Stimulated activated CD4-positive, alpha-beta T cell treated with anti-CD3 and anti-CD28 coated beads, TNF-alpha, amount 100 ng/mL, for 48 hours (primary cell): ENCODE measurements around the gene FABP6.
"Not testable (repeated sequence)": the region's sequence is repeated elsewhere in the genome, so short reads cannot be mapped to it uniquely, and the experiment has no call there.

ENCODE experiments used
- DNase-seq, 3 donors: peaks; one replicate each; pipeline ENCODE4 v3.0.0-alpha.2; 2020; ENCODE audit warnings: low read depth in 3 of 3

Gene FABP6, protein sequence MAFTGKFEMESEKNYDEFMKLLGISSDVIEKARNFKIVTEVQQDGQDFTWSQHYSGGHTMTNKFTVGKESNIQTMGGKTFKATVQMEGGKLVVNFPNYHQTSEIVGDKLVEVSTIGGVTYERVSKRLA

DNA sequence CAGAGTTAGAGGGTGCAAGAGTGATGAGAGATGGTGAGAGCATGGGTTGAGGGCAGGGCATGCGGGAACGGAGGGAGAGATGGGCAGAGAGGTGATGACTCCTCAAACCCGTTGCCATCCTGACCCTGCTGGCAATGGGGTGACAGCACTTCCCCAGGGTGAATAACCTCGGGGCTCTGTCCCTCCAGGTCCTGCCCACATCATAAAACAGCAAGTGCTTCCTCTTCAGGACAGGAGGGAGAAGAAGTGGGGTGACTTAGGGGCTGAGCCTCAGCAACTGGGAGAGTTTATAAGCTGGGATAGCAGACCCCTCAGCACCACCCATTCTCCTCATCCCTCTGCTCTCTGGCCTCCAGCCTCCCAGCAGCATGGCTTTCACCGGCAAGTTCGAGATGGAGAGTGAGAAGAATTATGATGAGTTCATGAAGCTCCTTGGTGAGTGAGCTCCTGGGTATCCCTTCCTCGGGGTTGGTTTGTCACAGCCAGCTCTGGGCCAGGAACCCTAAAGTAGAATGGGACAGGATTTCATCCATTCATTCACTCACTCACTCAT, at the start of gene FABP6:
Gene FABP6, plus strand, starts transcription at position 317 of the 553 bp plus-strand sequence. Its CDS starts 52 bp downstream, at position 369.
- no peak for DNase-seq

DNA sequence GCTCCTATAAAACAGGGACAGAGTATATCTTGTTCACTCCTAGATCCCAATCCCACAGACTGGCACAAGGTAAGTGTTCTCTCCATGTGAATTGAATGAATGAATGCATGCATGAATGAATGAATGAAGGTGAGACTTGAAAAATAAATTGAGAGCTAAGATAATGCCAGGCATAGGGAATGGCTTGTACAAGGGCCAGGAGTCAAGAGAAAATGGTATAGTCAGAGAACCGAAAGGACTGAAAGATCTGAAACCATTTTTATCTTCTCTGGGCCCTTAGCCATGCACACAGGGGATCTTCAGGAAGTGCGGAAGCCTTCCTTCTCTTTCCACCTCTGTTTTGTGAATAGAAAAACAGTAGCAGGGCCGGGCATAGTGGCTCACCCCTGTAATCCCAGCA, 48.4 kb upstream of the FABP6 start:
- no peak for DNase-seq

DNA sequence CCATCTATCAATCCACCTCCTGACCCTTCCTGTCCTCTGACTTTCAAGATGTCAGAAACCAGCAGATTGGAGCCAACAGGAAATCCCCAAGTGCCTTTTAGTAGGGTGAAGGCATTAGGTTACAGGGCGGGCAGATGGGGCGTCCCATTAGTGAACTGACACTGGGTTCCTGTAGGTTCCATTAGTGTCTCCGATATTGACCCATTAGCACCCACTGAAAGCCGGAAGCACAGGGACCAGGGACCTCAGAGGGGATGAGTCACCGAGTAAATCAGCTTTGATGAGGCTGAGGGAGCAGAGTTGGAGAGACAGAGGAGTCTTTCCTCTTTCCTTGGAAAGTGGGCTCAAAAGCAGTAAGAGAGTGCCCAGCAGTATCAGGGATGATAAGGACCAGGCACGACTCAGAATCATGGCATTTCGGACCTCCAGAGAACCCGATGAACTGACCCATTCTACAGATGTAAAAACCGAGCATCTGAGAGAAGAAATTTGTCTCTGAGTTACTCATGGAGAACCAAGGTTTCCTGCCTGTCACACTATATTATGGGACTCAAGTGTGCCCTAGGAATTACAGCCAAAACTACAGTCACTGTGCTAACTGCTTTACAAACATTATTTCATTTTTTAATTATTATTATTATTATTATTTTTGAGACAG, 47.2 kb upstream of the FABP6 start:
- DNase-seq = no peak

DNA sequence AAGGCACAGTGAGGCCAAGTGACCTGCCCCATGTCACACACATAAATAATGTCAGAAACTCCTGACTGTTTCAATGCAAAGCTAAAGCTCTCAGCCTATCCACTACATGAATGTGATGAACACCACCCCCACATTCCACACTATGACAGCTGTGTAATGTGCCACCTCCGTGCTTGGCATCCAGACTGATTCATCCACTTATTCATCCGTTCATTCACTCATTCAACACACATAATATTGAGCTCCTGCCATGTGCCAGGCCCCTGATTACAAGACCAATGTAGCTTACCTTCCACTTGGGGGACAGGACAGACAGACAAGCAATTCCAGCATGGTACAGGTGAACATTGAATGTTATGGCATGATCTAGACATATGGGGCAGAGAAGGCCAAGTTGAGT, 46.2 kb upstream of the FABP6 start:
- no peak for DNase-seq

DNA sequence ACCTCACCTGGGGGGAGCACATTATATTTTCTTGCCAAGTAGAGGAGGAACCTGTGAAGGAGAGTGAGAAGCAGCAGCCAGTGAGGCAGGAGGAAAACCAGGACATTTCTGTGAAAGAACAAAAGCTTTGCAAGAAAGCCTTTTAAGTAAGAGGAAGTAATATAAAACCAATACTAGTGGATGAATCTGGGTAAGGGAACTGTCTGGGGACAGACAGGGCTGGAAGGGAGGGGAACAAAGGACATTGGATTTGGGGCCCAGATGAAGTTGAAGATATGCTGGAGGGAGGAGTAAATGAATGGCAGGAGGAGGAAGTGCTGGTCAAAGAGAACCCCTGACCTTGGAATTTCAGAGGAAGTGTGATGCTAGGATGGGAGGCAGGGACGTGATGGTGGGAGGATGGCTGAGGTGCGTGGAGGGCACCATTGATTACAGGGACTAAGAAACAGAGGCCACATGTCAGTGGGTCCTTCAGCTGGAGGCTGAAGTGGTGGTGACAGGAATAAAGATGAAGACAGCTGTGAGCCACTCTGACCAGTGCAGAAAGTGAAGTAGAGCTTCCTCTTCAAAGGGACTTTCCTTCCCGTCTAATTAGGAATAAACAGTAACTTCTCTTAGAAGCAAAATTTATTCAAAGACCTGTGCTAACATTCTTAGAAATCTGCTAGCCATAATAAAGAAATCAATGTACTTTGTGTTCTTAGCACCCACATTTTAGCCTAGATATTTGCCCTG, 43.5 kb upstream of the FABP6 start:
- no peak for DNase-seq

DNA sequence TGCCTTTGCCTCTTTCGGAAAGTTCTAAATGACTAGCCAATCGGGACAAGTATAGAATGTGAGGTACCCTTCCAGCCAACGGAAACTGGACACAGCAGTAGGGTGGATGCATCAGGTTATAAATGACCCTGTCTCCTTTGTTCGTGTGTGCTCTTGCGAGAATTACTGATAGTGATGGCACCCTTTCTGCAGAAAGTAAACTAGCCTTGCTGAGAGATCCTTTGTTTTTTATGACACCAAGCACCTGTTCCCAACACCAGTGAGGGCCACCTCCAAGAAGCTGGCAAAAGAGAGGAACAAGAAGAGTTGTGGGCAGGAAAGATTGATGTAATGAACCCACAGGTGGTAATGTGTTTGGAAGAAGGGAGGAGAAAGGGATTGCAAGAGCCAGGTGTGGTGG, 42.8 kb upstream of the FABP6 start:
- DNase-seq = no peak

DNA sequence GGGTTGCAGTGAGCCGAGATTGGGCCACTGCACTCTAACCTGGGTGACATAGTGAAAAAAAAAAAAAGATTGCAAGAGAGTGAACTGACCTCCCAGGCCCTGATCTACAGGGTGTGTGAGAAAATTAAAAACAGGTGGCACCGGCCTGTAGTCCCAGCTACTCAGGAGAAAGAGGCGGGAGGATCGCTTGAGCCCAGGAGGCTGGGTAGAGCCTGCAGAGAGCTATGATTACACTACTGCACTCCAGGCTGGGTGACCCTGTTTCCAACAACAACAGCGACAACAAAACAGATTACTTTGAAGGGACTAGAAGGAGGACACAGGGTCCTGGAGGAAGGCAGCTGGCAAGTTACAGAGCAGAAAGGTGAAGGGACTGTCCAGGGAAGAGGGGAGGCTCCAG, 42.2 kb upstream of the FABP6 start:
- no peak for DNase-seq

DNA sequence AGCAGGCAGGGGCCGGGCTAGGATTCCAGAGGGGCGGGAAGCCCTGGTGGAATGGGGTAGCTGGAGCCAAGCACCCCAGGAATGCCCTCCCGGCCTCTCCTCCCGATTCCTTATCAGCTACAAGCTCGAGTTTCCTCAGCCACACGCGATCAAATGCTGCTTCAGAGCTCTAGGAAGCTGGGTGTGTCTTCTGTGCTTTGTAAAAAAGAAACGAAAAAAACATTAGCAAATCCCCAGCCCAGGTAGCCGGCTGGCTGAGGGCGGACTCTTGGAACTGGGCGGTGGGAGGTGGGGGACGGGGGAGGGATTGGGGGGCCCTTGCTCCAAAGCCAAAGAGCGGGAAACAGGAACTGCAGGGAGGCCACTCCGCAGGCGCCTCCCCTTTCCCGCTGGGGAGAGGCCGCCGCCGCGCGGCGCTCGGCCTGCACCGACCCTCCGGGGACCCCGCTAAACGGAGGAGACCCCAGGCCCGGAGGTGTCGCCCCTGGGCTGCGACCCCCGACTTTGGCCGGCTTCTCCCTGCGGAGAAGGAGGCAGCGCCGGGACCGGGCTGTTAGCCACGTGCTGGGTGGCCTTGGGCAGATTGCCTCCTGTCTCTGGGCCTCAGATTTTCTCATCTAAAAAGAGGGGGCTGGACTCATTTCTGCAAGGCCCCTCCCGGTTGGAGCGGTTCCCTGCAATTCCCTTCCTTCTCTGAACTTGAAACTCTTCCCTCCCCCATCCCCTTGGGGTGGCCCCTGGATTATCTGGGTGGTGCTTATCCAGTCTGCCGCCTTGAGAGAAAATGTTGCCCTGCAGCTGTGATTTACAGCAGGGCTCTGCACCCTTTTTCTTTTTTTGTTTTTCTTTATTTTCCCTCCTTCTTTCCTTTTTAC, 40.9 kb upstream of the FABP6 start:
- DNase-seq = no peak

DNA sequence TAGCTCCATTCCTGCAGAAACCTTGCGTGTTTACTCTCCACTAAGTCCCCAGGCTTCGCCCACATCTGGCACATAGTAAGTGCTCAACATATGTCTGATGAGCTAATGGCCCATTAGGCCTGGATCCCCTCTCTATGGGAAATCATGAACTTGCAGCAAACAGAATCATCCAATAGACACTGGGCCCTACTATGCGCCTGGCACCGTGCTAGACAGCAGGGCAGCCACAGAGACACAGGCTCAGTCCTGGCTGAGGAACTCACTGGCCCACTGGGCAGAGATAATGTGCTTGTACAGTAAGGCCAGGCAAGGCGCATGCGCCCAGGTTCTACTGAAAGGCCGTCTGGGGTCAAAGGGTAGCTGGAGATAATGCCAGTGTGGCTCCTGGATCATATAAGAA, 36.9 kb upstream of the FABP6 start:
- no peak for DNase-seq

DNA sequence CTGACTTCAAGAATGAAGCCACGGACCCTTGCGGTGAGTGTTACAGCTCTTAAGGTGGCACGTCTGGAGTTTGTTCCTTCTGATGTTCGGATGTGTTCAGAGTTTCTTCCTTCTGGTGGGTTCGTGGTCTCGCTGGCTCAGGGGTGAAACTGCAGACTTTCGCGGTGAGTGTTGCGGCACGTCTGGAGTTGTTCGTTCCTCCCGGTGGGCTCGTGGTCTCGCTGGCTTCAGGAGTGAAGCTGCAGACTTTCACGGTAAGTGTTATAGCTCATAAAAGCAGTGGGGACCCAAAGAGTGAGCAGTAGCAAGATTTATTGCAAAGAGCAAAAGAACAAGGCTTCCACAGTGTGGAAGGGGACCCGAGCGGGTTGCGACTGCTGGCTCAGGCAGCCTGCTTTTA, 36.2 kb upstream of the FABP6 start:
- DNase-seq = not testable (repeated sequence)

DNA sequence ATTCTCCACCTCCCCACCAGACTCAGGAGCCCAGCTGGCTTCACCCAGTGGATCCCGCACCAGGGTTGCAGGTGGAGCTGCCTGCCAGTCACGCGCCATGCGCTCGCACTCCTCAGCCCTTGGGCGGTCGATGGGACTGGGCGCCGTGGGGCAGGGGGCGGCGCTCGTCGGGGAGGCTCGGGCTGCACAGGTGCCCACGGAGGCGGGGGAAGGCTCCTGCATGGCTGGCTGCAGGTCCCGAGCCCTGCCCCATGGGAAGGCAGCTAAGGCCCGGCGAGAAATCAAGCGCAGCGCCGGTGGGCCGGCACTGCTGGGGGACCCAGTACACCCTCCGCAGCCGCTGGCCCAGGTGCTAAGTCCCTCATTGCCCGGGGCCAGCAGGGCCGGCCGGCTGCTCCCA, 35.5 kb upstream of the FABP6 start:
- not testable (repeated sequence) for DNase-seq

DNA sequence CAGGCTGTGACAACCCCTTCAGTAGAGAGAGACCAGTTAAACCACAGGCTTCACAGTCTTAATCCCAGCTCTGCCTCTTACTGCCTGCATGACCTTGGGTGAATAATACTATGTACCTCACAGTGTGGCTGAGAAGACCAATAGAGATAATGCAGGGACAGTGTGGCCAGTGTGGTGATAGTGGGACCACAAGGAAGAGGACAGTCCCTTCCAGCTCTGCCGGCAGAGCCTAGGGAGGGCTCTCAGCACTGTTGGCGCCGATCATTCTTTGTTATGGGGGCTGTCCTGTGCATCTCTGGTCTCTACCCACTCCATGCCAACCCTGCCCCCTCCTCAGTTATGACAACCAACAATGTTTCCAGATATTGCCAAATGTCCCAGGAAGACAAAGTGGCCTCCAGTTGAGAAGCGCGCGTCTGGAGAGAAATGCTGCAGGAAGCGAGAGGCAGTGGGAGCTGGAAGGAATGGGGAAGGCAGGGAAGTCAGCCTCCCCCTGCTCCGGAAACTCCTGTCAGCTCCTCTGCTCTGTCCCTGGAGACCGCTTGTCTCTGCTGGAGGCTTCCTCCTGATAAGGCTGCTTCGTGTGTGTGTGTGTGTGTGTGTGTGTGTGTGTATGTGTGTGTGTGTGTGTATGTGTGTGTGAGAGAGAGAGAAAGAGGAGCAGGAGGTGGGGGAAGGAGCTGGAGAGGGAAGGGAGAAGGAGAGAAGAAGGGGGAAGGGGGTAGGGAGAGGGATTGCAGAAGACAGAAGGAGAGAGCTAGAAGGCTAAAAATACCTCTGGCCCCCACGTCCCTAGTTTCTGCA, 31.8 kb upstream of the FABP6 start:
- no peak for DNase-seq

DNA sequence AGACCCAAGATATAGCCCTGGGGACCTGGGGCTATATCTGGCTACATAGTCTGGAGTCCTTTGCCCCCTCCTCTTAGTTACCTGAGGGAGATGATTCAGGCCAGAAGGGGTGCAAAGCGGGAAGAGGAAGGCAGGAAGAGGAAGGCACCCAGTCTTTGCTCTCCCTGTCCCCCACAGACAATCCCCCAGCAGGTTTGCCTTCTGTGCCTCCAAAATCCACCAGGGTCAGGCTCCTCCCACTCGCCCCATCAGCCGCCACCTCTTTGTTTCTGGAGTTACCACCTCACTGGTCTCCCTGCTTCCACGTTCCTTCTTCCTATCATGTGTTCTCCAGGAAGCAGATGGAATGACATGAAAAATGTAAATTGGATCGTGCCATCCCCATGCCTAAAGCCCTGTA, 31.2 kb upstream of the FABP6 start:
- no peak for DNase-seq

DNA sequence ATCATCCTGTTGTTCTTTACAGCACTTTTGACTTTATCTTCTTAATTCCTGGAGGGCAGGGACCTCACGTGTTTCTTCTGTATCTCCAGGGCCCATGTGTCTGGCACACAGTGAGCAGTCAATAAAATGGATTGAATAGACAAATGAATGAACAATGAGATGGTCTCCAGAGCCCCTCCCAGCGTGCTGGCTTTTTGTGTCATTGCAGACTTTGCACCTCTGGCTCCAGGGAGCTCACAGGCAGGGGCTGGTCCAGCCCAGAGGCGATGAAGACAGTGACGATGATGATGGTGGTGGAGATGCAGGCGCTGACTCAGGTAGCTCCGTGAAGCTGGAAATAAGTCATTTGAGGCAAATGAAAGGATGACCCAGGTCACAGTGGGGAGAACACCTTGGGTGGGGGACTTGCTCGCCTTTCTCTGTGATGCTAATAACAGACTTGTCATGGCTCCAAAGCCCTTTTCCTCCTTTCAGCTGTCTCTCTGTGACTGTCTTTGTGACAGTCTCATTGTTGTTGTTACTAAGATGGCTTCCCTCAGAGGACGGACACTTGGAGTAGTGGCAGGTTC, 30.4 kb upstream of the FABP6 start:
- no peak for DNase-seq

DNA sequence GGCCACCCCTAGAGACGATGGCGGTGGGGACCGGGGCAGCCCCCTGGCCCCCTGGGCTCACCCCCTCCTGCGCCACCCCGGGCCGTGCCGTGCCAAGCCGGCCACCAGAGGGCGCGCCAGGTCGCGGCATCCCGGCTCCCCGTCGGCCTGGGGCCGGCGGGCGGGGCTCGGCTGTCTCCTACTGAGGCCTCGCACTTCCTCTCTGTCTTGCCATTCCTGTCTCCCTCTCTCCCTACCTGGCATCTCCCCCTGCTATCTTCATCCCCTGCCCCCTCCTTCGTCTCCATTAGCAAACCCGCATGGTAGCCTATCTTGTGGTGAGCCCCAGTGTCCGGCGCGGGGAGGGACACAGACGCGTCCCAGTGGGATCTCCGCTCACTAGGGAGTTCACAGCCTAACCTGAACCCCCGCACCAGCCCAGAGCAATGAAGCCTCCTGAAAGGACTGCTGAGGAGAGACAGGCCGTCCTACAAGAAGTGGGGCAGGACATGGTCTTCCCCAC, 29.8 kb upstream of the FABP6 start:
- DNase-seq = peak; percentile 30 to 70 (median 55)

DNA sequence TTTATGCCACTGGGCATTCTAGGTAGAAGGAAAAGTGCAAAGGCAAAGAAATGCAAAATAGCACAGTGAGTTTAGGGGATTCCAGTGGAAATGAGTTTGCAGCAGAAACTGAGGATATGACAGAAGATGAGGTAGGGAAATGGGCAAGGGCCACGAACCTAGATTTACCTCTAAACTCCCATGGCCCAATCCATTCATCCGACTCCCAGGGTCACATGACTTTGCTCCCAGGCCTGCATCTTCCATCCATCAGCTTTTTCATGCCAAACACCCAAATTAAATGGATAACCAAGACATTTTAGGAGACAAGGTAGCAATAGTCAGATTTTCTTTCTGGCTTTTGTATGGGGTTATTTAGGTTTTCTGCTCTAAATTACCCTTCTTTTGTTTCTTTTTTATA, 22.2 kb upstream of the FABP6 start:
- no peak for DNase-seq

DNA sequence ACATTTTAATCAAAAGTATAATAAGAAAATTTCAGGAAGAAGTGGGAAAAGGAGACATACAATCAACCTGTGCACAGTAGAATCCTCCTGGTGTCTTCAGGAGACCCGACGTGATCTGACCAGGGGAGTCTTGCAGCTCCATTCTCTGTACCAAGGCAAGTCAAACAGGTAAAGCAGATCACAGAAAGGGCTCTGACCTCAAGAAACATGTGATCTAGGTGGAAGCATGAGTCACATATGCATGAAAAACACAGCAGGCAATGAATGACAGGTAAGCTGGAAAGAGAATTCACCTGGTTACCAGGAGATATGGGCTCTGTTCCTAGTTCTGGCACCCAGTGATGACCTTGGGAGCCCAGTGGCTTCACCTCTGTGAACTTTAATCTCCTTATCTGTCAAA, 19.4 kb upstream of the FABP6 start:
- DNase-seq = no peak

DNA sequence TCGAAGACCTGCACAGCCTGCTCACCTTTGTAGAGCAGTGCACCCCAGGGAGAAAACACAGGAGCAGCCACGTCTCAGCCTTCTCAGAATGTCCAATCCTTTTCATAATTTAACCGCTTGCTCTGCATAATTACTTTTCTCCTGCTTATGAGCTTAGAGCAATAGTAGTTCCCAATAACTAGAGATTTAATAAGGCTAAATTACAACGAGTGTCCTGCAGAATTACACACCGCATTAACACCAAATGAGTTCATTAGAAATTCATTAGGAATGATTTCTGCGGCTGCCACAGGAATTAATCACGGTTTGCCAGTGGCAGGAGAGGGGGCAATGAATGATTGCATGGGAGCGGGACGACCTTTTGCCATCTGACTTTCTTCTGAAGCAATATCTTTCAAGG, 18.7 kb upstream of the FABP6 start:
- no peak for DNase-seq

DNA sequence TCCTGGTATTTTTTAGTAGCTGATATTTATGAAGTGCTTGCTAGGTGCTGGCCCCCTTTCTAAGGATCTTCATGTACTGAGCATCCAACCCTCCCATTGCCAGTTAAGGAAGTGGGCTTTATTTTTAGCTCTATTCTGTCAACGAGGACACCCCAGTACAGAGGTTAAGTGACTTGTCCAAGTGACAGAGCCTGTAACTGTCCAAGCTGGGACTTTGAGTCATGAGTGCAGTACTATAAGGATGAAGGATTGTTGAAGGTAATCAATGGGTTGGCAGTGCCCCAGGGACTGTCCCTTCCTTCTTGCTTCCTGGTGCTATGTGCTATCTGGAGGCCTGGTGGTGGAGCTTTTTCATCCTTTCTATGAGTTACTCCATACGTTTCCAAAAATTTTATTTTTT, 18.0 kb upstream of the FABP6 start:
- no peak for DNase-seq

DNA sequence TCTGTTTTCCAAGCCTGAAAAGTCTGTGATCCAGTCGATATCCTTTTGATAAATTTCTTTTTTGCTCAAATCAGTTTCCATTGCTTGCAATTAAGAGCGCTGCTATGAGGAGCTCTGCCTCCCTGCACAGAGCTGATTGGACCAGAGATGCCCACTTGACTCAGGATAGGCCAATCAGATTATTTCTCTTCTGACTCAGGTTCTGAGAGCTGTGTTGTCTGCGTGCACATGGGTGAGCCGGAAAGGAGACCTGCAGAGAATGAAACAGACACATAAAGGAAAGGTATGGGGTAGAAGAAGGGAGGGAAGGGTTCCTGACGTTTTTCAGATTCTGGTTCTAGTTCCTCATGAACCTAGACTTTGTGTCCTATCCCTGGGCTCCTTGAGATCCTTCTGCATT, 15.8 kb upstream of the FABP6 start:
- no peak for DNase-seq

DNA sequence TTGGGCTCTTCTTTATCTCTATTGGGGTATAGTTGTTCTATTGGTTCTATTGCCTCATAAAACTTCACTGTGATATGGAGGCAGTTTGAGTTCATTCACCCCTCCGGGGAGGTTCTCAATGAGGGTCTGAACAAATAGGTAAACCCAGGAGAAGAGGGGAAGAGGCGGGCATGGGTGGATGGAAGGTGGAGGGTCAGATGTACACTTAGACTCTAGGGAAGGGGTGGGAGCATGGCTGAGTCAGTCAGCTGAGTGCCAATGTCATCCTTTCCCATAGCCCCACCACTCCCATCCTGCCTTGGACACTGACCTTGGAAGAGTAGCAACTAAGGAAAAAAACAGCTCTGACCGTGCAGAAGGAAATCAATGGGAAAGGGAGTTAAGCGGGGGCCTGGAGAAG, 9.9 kb upstream of the FABP6 start:
- no peak for DNase-seq
